H9 (cell line): Measurements from ENCODE around the gene DHX35. TPM values are rescaled to one million over a fixed set of nuclear protein-coding genes. Genes with fewer than 3 reads are reported as not detected.

Experiments
- DNase-seq: peaks from one replicate; pipeline ENCODE4 v3.0.0-alpha.2; 2017
- H2AFZ ChIP-seq: one replicate; pipeline ENCODE4 v1.6.1; 2013; ENCODE audit warnings: mild to moderate bottlenecking, low read length, control low read depth, moderate library complexity
- H2AK5ac ChIP-seq: 2 replicates; pipeline ENCODE4 v1.6.1; 2013; ENCODE audit warnings: low read length, control low read depth, mixed read lengths; ENCODE audit not compliant: insufficient read length
- H2BK120ac ChIP-seq: one replicate; pipeline ENCODE4 v1.6.1; 2013; ENCODE audit warnings: low read depth, mild to moderate bottlenecking, low read length, control low read depth, inconsistent platforms; ENCODE audit not compliant: poor library complexity, severe bottlenecking
- H2BK12ac ChIP-seq: 2 replicates; pipeline ENCODE4 v1.6.1; 2013; ENCODE audit warnings: low read length, control low read depth, mixed read lengths, low read depth; ENCODE audit not compliant: insufficient read length
- H2BK15ac ChIP-seq: 2 replicates; pipeline ENCODE4 v1.6.1; 2013; ENCODE audit warnings: low read depth, low read length, control low read depth
- H2BK20ac ChIP-seq: one replicate; pipeline ENCODE4 v1.6.1; 2013; ENCODE audit warnings: low read depth, mild to moderate bottlenecking, low read length, control low read depth, inconsistent platforms; ENCODE audit not compliant: poor library complexity, severe bottlenecking
- H2BK5ac ChIP-seq: 2 replicates; pipeline ENCODE4 v1.6.1; 2013; ENCODE audit warnings: low read length, control low read depth, mixed read lengths; ENCODE audit not compliant: insufficient read length
- H3K14ac ChIP-seq: 2 replicates; pipeline ENCODE4 v1.6.1; 2013; ENCODE audit warnings: low read length, control low read depth; ENCODE audit not compliant: insufficient read depth
- H3K18ac ChIP-seq: 2 replicates; pipeline ENCODE4 v1.6.1; 2013; ENCODE audit warnings: low read depth, mild to moderate bottlenecking, mixed read lengths, low read length, control low read depth; ENCODE audit not compliant: insufficient read length
- H3K23ac ChIP-seq: 2 replicates; pipeline ENCODE4 v1.6.1; 2013; ENCODE audit warnings: low read length, control low read depth, mixed read lengths, low read depth; ENCODE audit not compliant: insufficient read length
- H3K23me2 ChIP-seq: 2 replicates; pipeline ENCODE4 v1.6.1; 2013; ENCODE audit warnings: low read depth, mild to moderate bottlenecking, mixed read lengths, low read length, control low read depth; ENCODE audit not compliant: insufficient read length, poor library complexity, severe bottlenecking
- H3K27ac ChIP-seq: 2 replicates; pipeline ENCODE4 v1.5.1; 2013; ENCODE audit warnings: low read length, control low read depth, mixed read lengths, low read depth; ENCODE audit not compliant: insufficient read length
- H3K27me3 ChIP-seq: 2 replicates; pipeline ENCODE4 v1.6.1; 2013; ENCODE audit warnings: low read length, control low read depth, inconsistent platforms; ENCODE audit not compliant: insufficient read depth
- H3K4ac ChIP-seq: 2 replicates; pipeline ENCODE4 v1.6.1; 2013; ENCODE audit warnings: low read depth, mild to moderate bottlenecking, control low read depth, inconsistent platforms, low read length, moderate library complexity
- H3K4me1 ChIP-seq: 2 replicates; pipeline ENCODE4 v1.6.1; 2013; ENCODE audit warnings: low read length, control low read depth, inconsistent platforms; ENCODE audit not compliant: insufficient read depth
- H3K4me2 ChIP-seq: 2 replicates; pipeline ENCODE4 v1.6.1; 2013; ENCODE audit warnings: low read length, control low read depth, mixed read lengths; ENCODE audit not compliant: insufficient read length, insufficient read depth
- H3K56ac ChIP-seq: 2 replicates; pipeline ENCODE4 v1.6.1; 2013; ENCODE audit warnings: low read depth, mild to moderate bottlenecking, mixed read lengths, low read length, control low read depth; ENCODE audit not compliant: insufficient read length
- H3K79me1 ChIP-seq: 2 replicates; pipeline ENCODE4 v1.6.1; 2013; ENCODE audit warnings: low read depth, mild to moderate bottlenecking, moderate library complexity, low read length, control low read depth, inconsistent platforms; ENCODE audit not compliant: insufficient read depth, poor library complexity, severe bottlenecking
- H3K79me2 ChIP-seq: 2 replicates; pipeline ENCODE4 v1.6.1; 2013; ENCODE audit warnings: low read length, control low read depth, inconsistent platforms; ENCODE audit not compliant: insufficient read depth
- H3K9ac ChIP-seq: 2 replicates; pipeline ENCODE4 v1.6.1; 2013; ENCODE audit warnings: low read length, control low read depth, mixed read lengths; ENCODE audit not compliant: insufficient read length; ENCODE audit errors: extremely low read depth
- H3K9me3 ChIP-seq: one replicate; pipeline ENCODE4 v1.6.1; 2013; ENCODE audit warnings: low read depth, low read length, inconsistent platforms; ENCODE audit not compliant: control insufficient read depth
- H3T11ph ChIP-seq: one replicate; pipeline ENCODE4 v1.6.1; 2013; ENCODE audit warnings: mild to moderate bottlenecking, low read length, control low read depth, inconsistent platforms
- H4K20me1 ChIP-seq: one replicate; pipeline ENCODE4 v1.6.1; 2013; ENCODE audit not compliant: control insufficient read depth, insufficient read length, insufficient read depth
- H4K5ac ChIP-seq: 2 replicates; pipeline ENCODE4 v1.6.1; 2013; ENCODE audit warnings: low read depth, mild to moderate bottlenecking, mixed read lengths, low read length, control low read depth; ENCODE audit not compliant: insufficient read length
- H4K8ac ChIP-seq: replicated peaks from 2 replicates; pipeline ENCODE4 v1.6.1; 2013; ENCODE audit warnings: low read length, control low read depth, mixed read lengths, low read depth; ENCODE audit not compliant: insufficient read length
- H4K91ac ChIP-seq: 2 replicates; pipeline ENCODE4 v1.6.1; 2013; ENCODE audit warnings: low read depth, mild to moderate bottlenecking, moderate library complexity, mixed read lengths, low read length, control low read depth; ENCODE audit not compliant: insufficient read length
- H3K27ac Mint-ChIP-seq, 3 experiments: 2 replicates in 2 of 3; 3 replicates in 1 of 3; pipeline ENCODE4 v1.8.0; 2020 to 2021; ENCODE audit warnings: mixed read lengths in 3 of 3, mild to moderate bottlenecking in 1 of 3, moderate library complexity in 1 of 3
- H3K27me3 Mint-ChIP-seq: 2 replicates; pipeline ENCODE4 v1.8.0; 2021; ENCODE audit warnings: low read depth, mild to moderate bottlenecking, moderate library complexity, mixed read lengths
- H3K36me3 Mint-ChIP-seq, 3 experiments: 2 replicates in 2 of 3; 3 replicates in 1 of 3; pipeline ENCODE4 v1.8.0; 2020 to 2021; ENCODE audit warnings: low read depth in 3 of 3, mixed read lengths in 3 of 3; ENCODE audit not compliant: insufficient read depth in 1 of 3
- H3K4me1 Mint-ChIP-seq, 2 experiments: 2 replicates each; pipeline ENCODE4 v1.8.0; 2020; ENCODE audit warnings: mixed read lengths in 2 of 2
- H3K4me3 Mint-ChIP-seq, 2 experiments: 2 replicates in 1 of 2; 3 replicates in 1 of 2; pipeline ENCODE4 v1.8.0; 2020 to 2021; ENCODE audit warnings: mild to moderate bottlenecking in 2 of 2, mixed read lengths in 2 of 2, moderate library complexity in 1 of 2
- H3K9me3 Mint-ChIP-seq, 2 experiments: 2 replicates in 1 of 2; 3 replicates in 1 of 2; pipeline ENCODE4 v1.8.0; 2020; ENCODE audit warnings: mild to moderate bottlenecking in 2 of 2, mixed read lengths in 2 of 2, moderate library complexity in 1 of 2
- WGBS: extraction: QIAGEN DNeasy Blood & Tissue Kit; methylation state at CpG from one replicate; pipeline ENCODE4 v1.1.7; 2013; ENCODE audit warnings: missing lambda C conversion rate, low lambda C conversion rate, mixed read lengths; ENCODE audit not compliant: insufficient read length; ENCODE audit errors: extremely low coverage; 5-methylcytosine and 5-hydroxymethylcytosine counted together
- total RNA-seq: library from RNA; stranded (reverse); gene quantifications from 2 replicates; pipeline ENCODE4 v1.2.1, GENCODE V29; 2021
- TF ChIP-seq, protein P1 (sequence below): fragments of 200-600 bp; sonication (generic); conservative IDR thresholded peaks from 3 replicates; pipeline ENCODE4 v1.8.0; 2021; ENCODE audit warnings: antibody characterized with exemption, mild to moderate bottlenecking

Gene DHX35
- total RNA-seq, 1 experiment from 2014 or later: 14.4 TPM

- H4K5ac ChIP-seq: no peak overlapping the region
- H2BK12ac ChIP-seq: no peak overlapping the region
- no peak overlapping the region for H3K4me2 ChIP-seq
- no peaks in the 10 kb centered on the region for H3K4me1 Mint-ChIP-seq
- no peaks in the 10 kb centered on the region for H3K79me2 ChIP-seq
- H4K91ac ChIP-seq: no peak overlapping the region
- H3K18ac ChIP-seq: no peak overlapping the region
- no peaks in the 10 kb centered on the region for H3K79me1 ChIP-seq
- H3K36me3 Mint-ChIP-seq: no peaks in the 10 kb centered on the region
- H3K4ac ChIP-seq: no peak overlapping the region
- no peak overlapping the region for H3K14ac ChIP-seq
- H2AK5ac ChIP-seq: no peak overlapping the region
- H2BK120ac ChIP-seq: no peak overlapping the region
- H3K27ac Mint-ChIP-seq: no peak overlapping the region
- no peak overlapping the region for H3K9ac ChIP-seq
- no peak overlapping the region for H2BK20ac ChIP-seq
- H2AFZ ChIP-seq: no peak overlapping the region
- H3K27me3 ChIP-seq: no peaks in the 10 kb centered on the region
- no peak overlapping the region for H2BK5ac ChIP-seq
- H4K20me1 ChIP-seq: no peaks in the 10 kb centered on the region
- DNase-seq: no peak
- WGBS: no CpG with 5 or more reads among the region's 9 CpGs
- H4K8ac ChIP-seq: no peak overlapping the region
- H3K4me1 ChIP-seq: no peaks in the 10 kb centered on the region
- peaks cover 14% of the 10 kb centered on the region for H3K27me3 Mint-ChIP-seq
- no peak overlapping the region for H3T11ph ChIP-seq
- no peaks in the 10 kb centered on the region for H3K9me3 Mint-ChIP-seq
- no peak overlapping the region for H3K27ac ChIP-seq
- TF ChIP-seq, protein P1, sequence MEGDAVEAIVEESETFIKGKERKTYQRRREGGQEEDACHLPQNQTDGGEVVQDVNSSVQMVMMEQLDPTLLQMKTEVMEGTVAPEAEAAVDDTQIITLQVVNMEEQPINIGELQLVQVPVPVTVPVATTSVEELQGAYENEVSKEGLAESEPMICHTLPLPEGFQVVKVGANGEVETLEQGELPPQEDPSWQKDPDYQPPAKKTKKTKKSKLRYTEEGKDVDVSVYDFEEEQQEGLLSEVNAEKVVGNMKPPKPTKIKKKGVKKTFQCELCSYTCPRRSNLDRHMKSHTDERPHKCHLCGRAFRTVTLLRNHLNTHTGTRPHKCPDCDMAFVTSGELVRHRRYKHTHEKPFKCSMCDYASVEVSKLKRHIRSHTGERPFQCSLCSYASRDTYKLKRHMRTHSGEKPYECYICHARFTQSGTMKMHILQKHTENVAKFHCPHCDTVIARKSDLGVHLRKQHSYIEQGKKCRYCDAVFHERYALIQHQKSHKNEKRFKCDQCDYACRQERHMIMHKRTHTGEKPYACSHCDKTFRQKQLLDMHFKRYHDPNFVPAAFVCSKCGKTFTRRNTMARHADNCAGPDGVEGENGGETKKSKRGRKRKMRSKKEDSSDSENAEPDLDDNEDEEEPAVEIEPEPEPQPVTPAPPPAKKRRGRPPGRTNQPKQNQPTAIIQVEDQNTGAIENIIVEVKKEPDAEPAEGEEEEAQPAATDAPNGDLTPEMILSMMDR: no peak
- no peaks in the 10 kb centered on the region for H3K9me3 ChIP-seq
- H2BK15ac ChIP-seq: no peak overlapping the region
- H3K4me3 Mint-ChIP-seq: no peak overlapping the region
- H3K56ac ChIP-seq: no peak overlapping the region
- H3K23me2 ChIP-seq: no peaks in the 10 kb centered on the region
- H3K23ac ChIP-seq: no peak overlapping the region
Observed at GRCh38 chr20:39059036-39059435, 96.9 kb downstream of the DHX35 start.
